H1 (cell line): ENCODE results near the gene CELA1. TPM values are rescaled to one million over a fixed set of nuclear protein-coding genes. Genes with fewer than 3 reads are reported as not detected.

Source experiments
- CTCF ChIA-PET: fragments of 300-600 bp; sonication (Branson Sonifier 250); formaldehyde crosslinking; loops from one replicate; lab custom pipeline; 2021; ENCODE audit not compliant: partially characterized antibody; lab: Charles Lee
- POLR2A ChIA-PET: fragments of 300-600 bp; sonication (Branson Sonifier 250); formaldehyde crosslinking; loops from one replicate; lab custom pipeline; 2021; ENCODE audit warnings: inconsistent platforms; ENCODE audit not compliant: partially characterized antibody; lab: Charles Lee
- DNase-seq, 2 experiments: peaks; one replicate each; pipeline versions ENCODE4 v3.0.0 to v3.0.0-alpha.2; 2010 to 2022; ENCODE audit warnings: low spot score in 2 of 2, low read depth in 1 of 2, mixed read lengths in 1 of 2
- FAIRE-seq: peaks from 2 replicates; lab custom pipeline; 2011; peaks lifted over from hg19 to GRCh38; lab: Jason Lieb, UNC
- H2AFZ ChIP-seq: 2 replicates; pipeline ENCODE4 v1.8.1; 2012; ENCODE audit warnings: low read length, inconsistent platforms
- H2AK5ac ChIP-seq: 2 replicates; pipeline ENCODE4 v1.6.1; 2013; ENCODE audit warnings: low read depth, low read length
- H2BK120ac ChIP-seq: replicated peaks from 2 replicates; pipeline ENCODE3; 2013; ENCODE audit warnings: low read depth, low read length, inconsistent platforms
- H2BK12ac ChIP-seq: 2 replicates; pipeline ENCODE4 v1.6.1; 2013; ENCODE audit warnings: low read depth, low read length
- H2BK15ac ChIP-seq: 2 replicates; pipeline ENCODE4 v1.6.1; 2013; ENCODE audit warnings: low read length
- H2BK20ac ChIP-seq: 2 replicates; pipeline ENCODE4 v1.6.1; 2013; ENCODE audit warnings: low read length
- H2BK5ac ChIP-seq: 2 replicates; pipeline ENCODE4 v1.6.1; 2013; ENCODE audit warnings: low read depth, low read length
- H3K14ac ChIP-seq: 2 replicates; pipeline ENCODE4 v1.6.1; 2013; ENCODE audit warnings: inconsistent platforms; ENCODE audit not compliant: insufficient read length
- H3K18ac ChIP-seq: 2 replicates; pipeline ENCODE4 v1.6.1; 2013; ENCODE audit warnings: low read length; ENCODE audit errors: extremely low read depth
- H3K23ac ChIP-seq: 2 replicates; pipeline ENCODE4 v1.6.1; 2013; ENCODE audit warnings: inconsistent platforms; ENCODE audit not compliant: insufficient read length
- H3K23me2 ChIP-seq: 2 replicates; pipeline ENCODE4 v1.6.1; 2013; ENCODE audit warnings: low read depth, low read length
- H3K27ac ChIP-seq: 2 replicates; pipeline ENCODE4 v1.6.1; 2011; ENCODE audit warnings: low read depth, low read length, inconsistent platforms
- H3K27me3 ChIP-seq, 4 experiments: replicated peaks in 1 of 4; 1 replicate in 1 of 4; 2 replicates in 3 of 4; pipeline versions ENCODE4 v1.6.1 to v1.8.1; 2011 to 2013; ENCODE audit warnings: low read length in 3 of 4, mild to moderate bottlenecking in 3 of 4, inconsistent platforms in 2 of 4, mixed read lengths in 2 of 4, moderate library complexity in 1 of 4; ENCODE audit not compliant: control insufficient read depth in 3 of 4, insufficient read depth in 3 of 4; ENCODE audit errors: extremely low read depth in 1 of 4
- H3K36me3 ChIP-seq, 4 experiments: 2 replicates each; pipeline versions ENCODE4 v1.6.1 to v1.8.1; 2011 to 2013; ENCODE audit warnings: mild to moderate bottlenecking in 4 of 4, low read length in 3 of 4, moderate library complexity in 2 of 4, control low read depth in 1 of 4, inconsistent platforms in 1 of 4; ENCODE audit not compliant: insufficient read depth in 4 of 4, control insufficient read depth in 2 of 4
- H3K4ac ChIP-seq: replicated peaks from 2 replicates; pipeline ENCODE3; 2013; ENCODE audit warnings: low read length, low read depth, mixed read lengths, inconsistent platforms; ENCODE audit not compliant: insufficient read length
- H3K4me1 ChIP-seq, 4 experiments: replicated peaks in 1 of 4; 1 replicate in 1 of 4; 2 replicates in 3 of 4; pipeline versions ENCODE4 v1.6.1 to v1.8.1; 2011 to 2013; ENCODE audit warnings: low read length in 3 of 4, inconsistent platforms in 2 of 4, mixed read lengths in 1 of 4; ENCODE audit not compliant: insufficient read depth in 4 of 4, control insufficient read depth in 3 of 4
- H3K4me2 ChIP-seq, 2 experiments: 2 replicates each; pipeline versions ENCODE4 v1.6.1 to v1.8.1; 2011 to 2013; ENCODE audit warnings: low read depth in 2 of 2, low read length in 2 of 2, control low read depth in 1 of 2, inconsistent platforms in 1 of 2, mild to moderate bottlenecking in 1 of 2; ENCODE audit not compliant: insufficient read depth in 1 of 2
- H3K4me3 ChIP-seq, 4 experiments: fragments of 200-600, 300-600 bp in 1 of 4; sonication (generic), shearing (Covaris generic), sonication (Bioruptor Twin) in 1 of 4; 2 replicates each; pipeline versions ENCODE4 v1.5.1 to v1.8.1; 2011 to 2016; ENCODE audit warnings: low read length in 4 of 4, low read depth in 3 of 4, control low read depth in 2 of 4, inconsistent platforms in 2 of 4, mild to moderate bottlenecking in 2 of 4, mixed read lengths in 1 of 4, moderate library complexity in 1 of 4; ENCODE audit not compliant: insufficient read depth in 2 of 4; ENCODE audit errors: extremely low read depth in 1 of 4
- H3K56ac ChIP-seq: replicated peaks from 2 replicates; pipeline ENCODE3; 2013; ENCODE audit warnings: low read depth, mild to moderate bottlenecking, mixed read lengths, low read length, inconsistent platforms; ENCODE audit not compliant: insufficient read length
- H3K79me1 ChIP-seq: 2 replicates; pipeline ENCODE4 v1.6.1; 2013; ENCODE audit warnings: low read depth, low read length, control low read depth
- H3K79me2 ChIP-seq, 2 experiments: 2 replicates each; pipeline versions ENCODE4 v1.6.1 to v1.8.1; 2012 to 2013; ENCODE audit warnings: low read length in 2 of 2, mild to moderate bottlenecking in 2 of 2, inconsistent platforms in 1 of 2; ENCODE audit not compliant: insufficient read depth in 2 of 2, control insufficient read depth in 1 of 2
- H3K9ac ChIP-seq, 4 experiments: replicated peaks in 1 of 4; 1 replicate in 1 of 4; 2 replicates in 3 of 4; pipeline versions ENCODE4 v1.6.1 to v1.8.1; 2011 to 2013; ENCODE audit warnings: low read depth in 3 of 4, low read length in 3 of 4, control low read depth in 2 of 4, mild to moderate bottlenecking in 2 of 4, moderate library complexity in 2 of 4, inconsistent platforms in 1 of 4; ENCODE audit errors: extremely low read depth in 1 of 4
- H3K9me3 ChIP-seq, 2 experiments: 2 replicates each; pipeline versions ENCODE4 v1.6.1 to v1.8.1; 2012 to 2013; ENCODE audit warnings: mild to moderate bottlenecking in 2 of 2, moderate library complexity in 2 of 2, control low read depth in 1 of 2, inconsistent platforms in 1 of 2, low read depth in 1 of 2, low read length in 1 of 2, mixed read lengths in 1 of 2; ENCODE audit not compliant: insufficient read depth in 2 of 2
- H4K20me1 ChIP-seq, 2 experiments: replicated peaks in 1 of 2; 2 replicates each; pipeline versions ENCODE3 to v1.8.1; 2011 to 2013; ENCODE audit warnings: inconsistent platforms in 2 of 2, low read length in 2 of 2, mild to moderate bottlenecking in 1 of 2; ENCODE audit not compliant: insufficient read depth in 2 of 2, control insufficient read depth in 1 of 2
- H4K5ac ChIP-seq: 2 replicates; pipeline ENCODE4 v1.6.1; 2013; ENCODE audit warnings: low read length, low read depth, mixed read lengths, inconsistent platforms; ENCODE audit not compliant: insufficient read length
- H4K8ac ChIP-seq: 2 replicates; pipeline ENCODE4 v1.8.0; 2013; ENCODE audit warnings: mild to moderate bottlenecking, moderate library complexity, low read length, inconsistent platforms; ENCODE audit not compliant: insufficient read depth; ENCODE audit errors: extremely low read depth
- H4K91ac ChIP-seq: replicated peaks from 2 replicates; pipeline ENCODE3; 2013; ENCODE audit warnings: low read length, mixed read lengths, inconsistent platforms; ENCODE audit not compliant: insufficient read length
- CHD1 ChIP-seq: IDR thresholded peaks from 2 replicates; pipeline ENCODE4 v1.6.1; 2012; ENCODE audit warnings: low read depth, low read length, improper control_type of control experiment
- CHD2 ChIP-seq: IDR thresholded peaks from 2 replicates; pipeline ENCODE4 v1.6.1; 2012; ENCODE audit warnings: low read length, improper control_type of control experiment
- CTCF ChIP-seq, 3 experiments: IDR thresholded peaks; 1 replicate in 2 of 3; 2 replicates in 1 of 3; pipeline versions ENCODE4 v1.5.1 to v1.6.1; 2011; ENCODE audit warnings: low read length in 3 of 3, mild to moderate bottlenecking in 3 of 3, inconsistent platforms in 2 of 3, low read depth in 1 of 3, moderate library complexity in 1 of 3; ENCODE audit not compliant: insufficient read depth in 1 of 3; ENCODE audit errors: control extremely low read depth in 1 of 3
- EZH2 ChIP-seq: fragments of 200-600 bp; sonication (generic); IDR thresholded peaks from 2 replicates; pipeline ENCODE4 v1.7.1; 2012; ENCODE audit warnings: low read depth, mild to moderate bottlenecking, moderate library complexity, low read length, inconsistent platforms; ENCODE audit not compliant: severe bottlenecking
- HDAC6 ChIP-seq: IDR thresholded peaks from one replicate; pipeline ENCODE4 v1.7.1; 2012; ENCODE audit warnings: low read depth, mild to moderate bottlenecking, inconsistent platforms, low read length, moderate library complexity
- KDM5A ChIP-seq: fragments of 200-600 bp; IDR thresholded peaks from 2 replicates; pipeline ENCODE4 v1.7.1; 2012; ENCODE audit warnings: mild to moderate bottlenecking, low read length, inconsistent platforms, mixed read lengths
- NANOG ChIP-seq: IDR thresholded peaks from 2 replicates; pipeline ENCODE4 v1.6.1; 2011; ENCODE audit warnings: low read length, low read depth, mild to moderate bottlenecking, inconsistent platforms; ENCODE audit not compliant: insufficient read depth, poor library complexity, severe bottlenecking
- RXRA ChIP-seq: IDR thresholded peaks from 2 replicates; pipeline ENCODE4 v1.6.1; 2011; ENCODE audit warnings: low read depth, mild to moderate bottlenecking, low read length, moderate library complexity; ENCODE audit not compliant: insufficient read depth
- SRF ChIP-seq: IDR thresholded peaks from 2 replicates; pipeline ENCODE4 v1.6.1; 2011; ENCODE audit warnings: mild to moderate bottlenecking, low read depth, low read length, moderate library complexity
- TAF7 ChIP-seq: optimal IDR thresholded peaks from 2 replicates; pipeline ENCODE3; 2011; ENCODE audit warnings: low read depth, mild to moderate bottlenecking, inconsistent platforms, low read length, moderate library complexity, borderline replicate concordance
- TBP ChIP-seq: IDR thresholded peaks from 2 replicates; pipeline ENCODE4 v1.6.1; 2011; ENCODE audit warnings: low read depth, low read length, improper control_type of control experiment
- TEAD4 ChIP-seq: IDR thresholded peaks from 2 replicates; pipeline ENCODE4 v1.6.1; 2012; ENCODE audit warnings: low read depth, low read length, inconsistent platforms, mixed read lengths
- WGBS, 2 experiments: shearing (Covaris generic) in 1 of 2; methylation state at CpG; one replicate each; pipeline versions ENCODE4 v1.1.6 to v1.1.7; 2013 to 2015; ENCODE audit warnings: low lambda C conversion rate in 2 of 2, mixed read lengths in 2 of 2, inconsistent platforms in 1 of 2, low coverage in 1 of 2, missing lambda C conversion rate in 1 of 2; ENCODE audit not compliant: insufficient replicate concordance in 2 of 2, insufficient coverage in 1 of 2, insufficient read length in 1 of 2; ENCODE audit errors: extremely low coverage in 1 of 2, missing lambda C conversion rate in 1 of 2; 5-methylcytosine and 5-hydroxymethylcytosine counted together
- polyA plus RNA-seq, 7 experiments: library from polyadenylated mRNA; depleted of rRNA in 3 of 7; stranded (reverse) in 5 of 7; unstranded in 2 of 7; fragments of >200 nt in 5 of 7; fragments of 200-250 nt in 2 of 7; gene quantifications; 1 replicate in 5 of 7; 2 replicates in 1 of 7; 4 replicates in 1 of 7; pipeline versions ENCODE4 v1.2.1 to v1.2.3, GENCODE V29; 2011 to 2013; ENCODE audit warnings: missing spikeins in 2 of 7, mixed read lengths in 2 of 7
- total RNA-seq: library from RNA; stranded (reverse); fragmentation: NEBNext Ultra II Directional; extraction: Animal tissue kit (Norgen Biotek cat#: 25700); gene quantifications from 2 replicates; pipeline ENCODE4 v1.2.1, GENCODE V29; 2021

Gene CELA1
- total and polyA plus RNA-seq, 2 of the 8 experiments (the other 6 are each of a cell fraction or from before 2014, with no cell fraction given): 0.09 TPM; not detected in 1

GRCh38 chr12:51335931-51336330, 10.5 kb downstream of the CELA1 start:
- CTCF ChIA-PET: interaction anchor here (0.7 to 2.5 kb wide), 6 partner anchors 9 to 1371 kb away, joined by 3 to 8 read pairs (median 3); partner anchors contain the start of gene SMAGP
- Histone ChIP-seq H3K27ac (no peak overlapping the region), H2BK15ac (no peak overlapping the region), H3K23ac (no peak overlapping the region), H3K4me2 (no peak overlapping the region), H3K4me3 (no peak overlapping the region), H4K20me1 (no peaks in the 10 kb centered on the region), H2BK12ac (no peak overlapping the region), H3K23me2 (no peaks in the 10 kb centered on the region), H3K56ac (no peak overlapping the region), H2AFZ (no peak overlapping the region), H3K36me3 (no peaks in the 10 kb centered on the region), H2BK20ac (no peak overlapping the region), H2BK5ac (no peak overlapping the region), H3K4ac (no peak overlapping the region), H2AK5ac (no peak overlapping the region), H4K5ac (no peak overlapping the region), H4K91ac (no peak overlapping the region), H3K9ac (no peak overlapping the region), H3K79me1 (no peaks in the 10 kb centered on the region), H3K27me3 (no peaks in the 10 kb centered on the region), H2BK120ac (no peak overlapping the region), H3K79me2 (no peaks in the 10 kb centered on the region), H3K9me3 (no peaks in the 10 kb centered on the region), H3K14ac (no peak overlapping the region), H4K8ac (no peak overlapping the region), H3K18ac (no peak overlapping the region), H3K4me1 (no peaks in the 10 kb centered on the region)
- WGBS, 2 experiments: 95% methylated on average over 2 of the region's 2 CpGs; no CpG with 5 or more reads in 1 of the 2 experiments
- no peak for DNase-seq
- FAIRE-seq: no peak
- POLR2A ChIA-PET: interaction anchor here (2.3 to 2.6 kb wide), 2 partner anchors 15 to 253 kb away, joined by 7 to 8 read pairs; partner anchors contain the start of gene CSRNP2
- TF ChIP-seq CHD2 (no peak), KDM5A (no peak), CTCF (IDR thresholded peaks at IDR 0.05; ENCODE audit: control extremely low read depth in 1 of 3, insufficient read depth in 1 of 3, low read depth in 1 of 3, low read length in 3 of 3) (no peak), RXRA (no peak), TAF7 (no peak), CHD1 (no peak), TEAD4 (no peak), TBP (no peak), SRF (no peak), EZH2 (no peak), NANOG (no peak), HDAC6 (no peak)
